A673 (cell line): ENCODE measurements around the gene ALOX15B. TPM values are rescaled to one million over a fixed set of nuclear protein-coding genes. Genes with fewer than 3 reads are reported as not detected.

Experiments
- BruUV-seq: library from RNA; stranded (reverse); fragments of 400-500 nt; replicated peaks from 2 replicates; lab custom pipeline; 2021; lab: Mats Ljungman, UMichigan
- CTCF ChIA-PET: fragments of 300-600 bp; sonication (Branson Sonifier 250); formaldehyde crosslinking; loops from one replicate; lab custom pipeline; 2022; ENCODE audit warnings: antibody characterized with exemption; lab: Charles Lee
- POLR2A ChIA-PET: fragments of 300-600 bp; sonication (Branson Sonifier 250); formaldehyde crosslinking; loops from one replicate; lab custom pipeline; 2022; ENCODE audit warnings: antibody characterized with exemption; ENCODE audit not compliant: low non-redundant PET; lab: Charles Lee
- DNase-seq: peaks from one replicate; pipeline ENCODE4 v3.0.0-alpha.2; 2015; ENCODE audit warnings: low spot score
- H3K27ac ChIP-seq: fragments of 200-600 bp; sonication (generic); 2 replicates; pipeline ENCODE4 v1.5.1; 2016; ENCODE audit warnings: mixed run types, low read depth, mild to moderate bottlenecking, mixed read lengths, antibody characterized with exemption, low read length; ENCODE audit not compliant: poor library complexity, severe bottlenecking
- H3K27me3 ChIP-seq: fragments of 200-600 bp; sonication (generic); replicated peaks from 2 replicates; pipeline ENCODE4 v1.6.1; 2017; ENCODE audit warnings: mixed run types, low read depth, mild to moderate bottlenecking, mixed read lengths, antibody characterized with exemption, low read length; ENCODE audit not compliant: insufficient read depth, poor library complexity
- H3K36me3 ChIP-seq: fragments of 200-600 bp; sonication (generic); 2 replicates; pipeline ENCODE4 v1.6.1; 2016; ENCODE audit warnings: mixed run types, mild to moderate bottlenecking, mixed read lengths, antibody characterized with exemption, low read length; ENCODE audit not compliant: insufficient read depth, poor library complexity, severe bottlenecking
- H3K4me1 ChIP-seq: fragments of 200-600 bp; sonication (generic); 2 replicates; pipeline ENCODE4 v1.6.1; 2017; ENCODE audit warnings: mixed run types, mild to moderate bottlenecking, mixed read lengths, antibody characterized with exemption, low read length; ENCODE audit not compliant: insufficient read depth, poor library complexity, severe bottlenecking
- H3K4me3 ChIP-seq: fragments of 200-600 bp; sonication (generic); 2 replicates; pipeline ENCODE4 v1.5.1; 2016; ENCODE audit warnings: low read depth, mixed run types, mild to moderate bottlenecking, mixed read lengths, low read length; ENCODE audit not compliant: poor library complexity, severe bottlenecking
- H3K9me3 ChIP-seq: fragments of 200-600 bp; sonication (generic); 2 replicates; pipeline ENCODE4 v1.6.1; 2016; ENCODE audit warnings: mixed run types, low read depth, mild to moderate bottlenecking, mixed read lengths, antibody characterized with exemption, low read length; ENCODE audit not compliant: poor library complexity, severe bottlenecking
- EZH2 ChIP-seq: fragments of 200-600 bp; sonication (generic); IDR thresholded peaks from 2 replicates; pipeline ENCODE4 v1.6.1; 2017; ENCODE audit warnings: borderline replicate concordance, low read depth, mild to moderate bottlenecking, mixed read lengths, antibody characterized with exemption, low read length; ENCODE audit not compliant: poor library complexity, severe bottlenecking
- intact Hi-C: fragments of 100-400 bp; cut with micrococcal nuclease; formaldehyde crosslinking; loops from one replicate; pipeline ENCODE4 v1.10.0; 2022; ENCODE audit not compliant: unreplicated experiment
- total RNA-seq: library from RNA; stranded (reverse); gene quantifications from 2 replicates; pipeline ENCODE4 v1.2.3, GENCODE V29; 2021
- TF ChIP-seq, protein P1 (sequence below): fragments of 300-800, 200-600 bp; sonication (generic); conservative IDR thresholded peaks from 2 replicates; pipeline ENCODE4 v1.5.1; 2017; ENCODE audit warnings: low read depth, mild to moderate bottlenecking, antibody characterized with exemption, low read length, moderate library complexity, mixed read lengths

Gene ALOX15B
- total RNA-seq, 1 experiment from 2014 or later: 0.30 TPM

- intact Hi-C loops: loop anchor here (2.0 to 5.0 kb wide), 5 partner anchors 15 to 314 kb away; no protein-coding TSS in a partner anchor
- POLR2A ChIA-PET: interaction anchor here (0.5 kb wide), 1 partner anchor 142 kb away, joined by 3 read pairs; no protein-coding TSS in a partner anchor
- no TSS peak for BruUV-seq
These were observed 17.0 kb downstream of the ALOX15B start for GRCh38 chr17:8055851-8056231.

GRCh38 chr17:8056232-8056975, 17.5 kb downstream of the ALOX15B start:
- POLR2A ChIA-PET: no interaction called here

More at GRCh38 chr17:8055851-8056231, 17.0 kb downstream of the ALOX15B start:
- CTCF ChIA-PET: interaction anchor here (2.0 to 2.4 kb wide), 2 partner anchors 18 to 312 kb away, joined by 5 to 10 read pairs; no protein-coding TSS in a partner anchor
- no peak overlapping the region for H3K27ac ChIP-seq
- H3K4me1 ChIP-seq: peaks cover 12% of the 10 kb centered on the region
- TF ChIP-seq, protein P1, sequence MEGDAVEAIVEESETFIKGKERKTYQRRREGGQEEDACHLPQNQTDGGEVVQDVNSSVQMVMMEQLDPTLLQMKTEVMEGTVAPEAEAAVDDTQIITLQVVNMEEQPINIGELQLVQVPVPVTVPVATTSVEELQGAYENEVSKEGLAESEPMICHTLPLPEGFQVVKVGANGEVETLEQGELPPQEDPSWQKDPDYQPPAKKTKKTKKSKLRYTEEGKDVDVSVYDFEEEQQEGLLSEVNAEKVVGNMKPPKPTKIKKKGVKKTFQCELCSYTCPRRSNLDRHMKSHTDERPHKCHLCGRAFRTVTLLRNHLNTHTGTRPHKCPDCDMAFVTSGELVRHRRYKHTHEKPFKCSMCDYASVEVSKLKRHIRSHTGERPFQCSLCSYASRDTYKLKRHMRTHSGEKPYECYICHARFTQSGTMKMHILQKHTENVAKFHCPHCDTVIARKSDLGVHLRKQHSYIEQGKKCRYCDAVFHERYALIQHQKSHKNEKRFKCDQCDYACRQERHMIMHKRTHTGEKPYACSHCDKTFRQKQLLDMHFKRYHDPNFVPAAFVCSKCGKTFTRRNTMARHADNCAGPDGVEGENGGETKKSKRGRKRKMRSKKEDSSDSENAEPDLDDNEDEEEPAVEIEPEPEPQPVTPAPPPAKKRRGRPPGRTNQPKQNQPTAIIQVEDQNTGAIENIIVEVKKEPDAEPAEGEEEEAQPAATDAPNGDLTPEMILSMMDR: no peak
- TF ChIP-seq EZH2: no peak
- DNase-seq: no peak
- no peaks in the 10 kb centered on the region for H3K36me3 ChIP-seq
- peaks cover 8% of the 10 kb centered on the region for H3K27me3 ChIP-seq
- no peak overlapping the region for H3K4me3 ChIP-seq
- H3K9me3 ChIP-seq: no peaks in the 10 kb centered on the region

GRCh38 chr17:8056976-8057625, 18.2 kb downstream of the ALOX15B start:
- no peak overlapping the region for H3K4me3 ChIP-seq
- BruUV-seq: no TSS peak
- CTCF ChIA-PET: interaction anchor here (0.6 to 2.7 kb wide), 12 partner anchors 11 to 608 kb away, joined by 3 to 12 read pairs (median 4); partner anchors contain the start of genes CYB5D1 and NAA38
- H3K27ac ChIP-seq: no peak overlapping the region
- peaks cover 12% of the 10 kb centered on the region for H3K4me1 ChIP-seq
- no peaks in the 10 kb centered on the region for H3K36me3 ChIP-seq
- no peak for TF ChIP-seq EZH2
- peaks cover 8% of the 10 kb centered on the region for H3K27me3 ChIP-seq
- POLR2A ChIA-PET: no interaction called here
- intact Hi-C loops: loop anchor here (1.0 to 5.0 kb wide), 6 partner anchors 16 to 315 kb away; no protein-coding TSS in a partner anchor
- no peaks in the 10 kb centered on the region for H3K9me3 ChIP-seq
- no peak for DNase-seq

More at GRCh38 chr17:8056232-8056975, 17.5 kb downstream of the ALOX15B start:
- Histone ChIP-seq H3K27ac (no peak overlapping the region), H3K4me3 (no peak overlapping the region), H3K9me3 (no peaks in the 10 kb centered on the region), H3K4me1 (peaks cover 12% of the 10 kb centered on the region), H3K27me3 (peaks cover 8% of the 10 kb centered on the region), H3K36me3 (no peaks in the 10 kb centered on the region)
- CTCF ChIA-PET: interaction anchor here (0.9 to 2.7 kb wide), 5 partner anchors 15 to 313 kb away, joined by 4 to 12 read pairs (median 5); no protein-coding TSS in a partner anchor
- no peak for DNase-seq
- no TSS peak for BruUV-seq
- TF ChIP-seq EZH2: no peak
- TF ChIP-seq, protein P1: no peak
- intact Hi-C loops: loop anchor here (2.0 to 5.0 kb wide), 5 partner anchors 16 to 314 kb away; no protein-coding TSS in a partner anchor
